GM10266 (cell line): ENCODE measurements around the gene CISD3.

Experiments used
- DNase-seq: peaks from one replicate; pipeline ENCODE4 v3.0.0; 2012; ENCODE audit errors: extremely low spot score
- TF ChIP-seq, protein P1 (sequence below): IDR thresholded peaks from 2 replicates; pipeline ENCODE4 v1.5.1; 2012; ENCODE audit warnings: mild to moderate bottlenecking, low read depth; ENCODE audit not compliant: control insufficient read depth, insufficient read depth; ENCODE audit errors: missing control alignments

Gene CISD3

DNA sequence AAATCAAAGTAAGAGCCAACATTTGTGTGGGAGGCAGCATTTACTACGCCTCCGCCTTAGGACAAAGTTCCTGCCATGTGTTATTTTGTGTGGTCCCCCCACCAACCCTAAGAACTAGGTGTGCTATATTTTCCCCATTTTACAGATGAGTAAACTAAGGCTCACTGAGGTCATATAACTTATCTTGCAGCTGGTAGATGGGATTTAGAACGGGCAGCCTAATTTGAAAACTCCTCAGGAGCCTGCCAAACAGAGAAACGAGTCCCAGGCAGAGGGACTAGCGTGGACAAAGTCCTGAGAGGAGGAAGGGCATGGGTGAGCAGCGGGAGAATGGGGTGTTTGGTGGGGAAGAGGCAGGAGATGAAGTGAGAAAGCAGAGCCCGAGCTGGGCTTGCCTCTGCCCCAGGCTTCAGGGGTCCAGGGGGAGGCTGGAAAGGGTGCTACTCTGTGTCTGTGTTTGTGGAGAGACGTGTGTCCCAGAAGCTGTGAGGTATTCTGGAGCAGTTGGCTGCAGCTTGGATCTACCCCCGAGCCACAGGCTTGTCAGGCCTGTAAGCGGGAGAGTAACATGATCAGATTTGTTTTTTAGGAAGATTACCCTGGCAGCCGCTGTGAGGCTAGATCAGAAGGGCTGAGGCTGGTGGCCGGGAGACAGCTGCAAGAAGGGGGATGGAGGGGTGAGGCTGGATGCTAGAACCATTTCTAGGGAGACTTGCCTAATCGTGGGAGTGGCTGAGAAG is 20.1 kb upstream of the CISD3 start:
- TF ChIP-seq, protein P1, sequence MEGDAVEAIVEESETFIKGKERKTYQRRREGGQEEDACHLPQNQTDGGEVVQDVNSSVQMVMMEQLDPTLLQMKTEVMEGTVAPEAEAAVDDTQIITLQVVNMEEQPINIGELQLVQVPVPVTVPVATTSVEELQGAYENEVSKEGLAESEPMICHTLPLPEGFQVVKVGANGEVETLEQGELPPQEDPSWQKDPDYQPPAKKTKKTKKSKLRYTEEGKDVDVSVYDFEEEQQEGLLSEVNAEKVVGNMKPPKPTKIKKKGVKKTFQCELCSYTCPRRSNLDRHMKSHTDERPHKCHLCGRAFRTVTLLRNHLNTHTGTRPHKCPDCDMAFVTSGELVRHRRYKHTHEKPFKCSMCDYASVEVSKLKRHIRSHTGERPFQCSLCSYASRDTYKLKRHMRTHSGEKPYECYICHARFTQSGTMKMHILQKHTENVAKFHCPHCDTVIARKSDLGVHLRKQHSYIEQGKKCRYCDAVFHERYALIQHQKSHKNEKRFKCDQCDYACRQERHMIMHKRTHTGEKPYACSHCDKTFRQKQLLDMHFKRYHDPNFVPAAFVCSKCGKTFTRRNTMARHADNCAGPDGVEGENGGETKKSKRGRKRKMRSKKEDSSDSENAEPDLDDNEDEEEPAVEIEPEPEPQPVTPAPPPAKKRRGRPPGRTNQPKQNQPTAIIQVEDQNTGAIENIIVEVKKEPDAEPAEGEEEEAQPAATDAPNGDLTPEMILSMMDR, result no peak

GRCh38 chr17:38710604-38710962 is 19.6 kb upstream of the CISD3 start:
- DNase-seq, result no peak
- TF ChIP-seq, protein P1, result no peak

More for the DNA sequence above, 20.1 kb upstream of the CISD3 start:
- DNase-seq, result no peak

- TF ChIP-seq, protein P1, result no peak
- no peak for DNase-seq
Observed at GRCh38 chr17:38710985-38711384, 19.2 kb upstream of the CISD3 start.

DNA sequence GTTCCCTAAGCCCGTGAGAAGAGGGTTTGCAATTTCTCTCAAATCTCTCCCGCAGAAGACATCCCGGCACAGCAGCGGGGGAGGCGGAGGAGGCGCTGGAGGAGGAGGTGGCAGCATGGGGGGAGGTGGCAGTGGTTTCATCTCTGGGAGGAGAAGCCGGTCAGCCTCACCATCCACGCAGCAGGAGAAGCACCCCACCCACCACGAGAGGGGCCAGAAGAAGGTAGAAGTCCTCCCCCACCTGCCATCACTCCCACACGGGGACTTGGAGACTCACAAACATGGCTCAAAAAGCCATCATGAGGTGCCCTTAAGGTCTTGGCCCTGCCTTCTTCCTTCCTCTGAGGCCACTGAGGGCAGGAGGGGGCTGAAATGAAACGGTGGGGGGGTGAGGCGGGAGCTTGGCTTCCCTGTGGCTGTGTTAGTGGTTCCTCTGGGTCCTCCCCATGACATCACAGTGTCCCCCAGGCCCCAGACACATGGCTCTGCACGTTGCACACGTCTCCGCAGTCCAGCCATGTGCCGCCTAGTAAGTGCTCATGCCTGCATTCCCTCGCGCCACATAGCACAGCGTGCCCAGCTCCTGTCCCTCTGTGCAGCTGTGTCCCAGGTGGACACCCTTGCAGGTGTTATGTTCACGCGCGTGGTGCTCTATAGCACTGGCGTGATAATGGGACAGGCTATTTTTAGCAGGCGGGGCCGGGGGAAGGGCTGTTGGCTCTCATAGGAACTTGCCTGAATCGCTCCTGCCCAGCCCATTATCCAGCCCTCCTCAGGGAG is 18.2 kb upstream of the CISD3 start:
- DNase-seq, result no peak
- TF ChIP-seq, protein P1, result no peak

GRCh38 chr17:38712593-38712992 is 17.5 kb upstream of the CISD3 start:
- no peak for DNase-seq
- TF ChIP-seq, protein P1, result no peak

DNA sequence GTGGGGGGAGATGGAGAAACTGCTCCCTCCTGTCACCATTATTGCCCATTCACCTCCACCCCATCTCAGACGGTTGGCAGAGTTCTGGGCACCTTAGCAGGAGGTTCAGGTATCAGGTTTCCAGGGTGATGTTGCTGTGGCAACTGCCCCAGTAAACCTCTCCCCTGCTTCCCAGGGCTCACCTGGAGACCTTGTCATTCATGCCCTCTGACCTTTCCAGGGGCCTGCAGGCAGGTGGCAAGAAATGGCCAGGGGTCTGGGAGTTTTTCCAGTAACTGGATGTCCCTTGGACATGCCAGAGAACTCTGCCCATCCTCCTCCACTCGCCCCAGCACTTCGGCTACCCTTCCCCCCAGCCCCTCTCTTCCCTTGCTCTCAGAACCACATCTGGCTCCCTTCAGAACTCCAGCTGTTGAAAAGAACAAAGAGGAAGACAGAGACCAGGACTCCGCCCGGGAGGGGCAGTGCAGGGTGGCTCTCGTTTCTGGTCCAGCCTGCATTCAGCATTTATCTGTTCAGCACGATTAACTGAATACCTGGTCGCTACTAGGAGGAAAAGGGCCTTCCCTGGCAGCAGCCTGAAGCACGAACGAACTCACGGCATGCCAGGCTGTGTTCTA is 16.6 kb upstream of the CISD3 start:
- DNase-seq, result no peak
- TF ChIP-seq, protein P1, result no peak
